Kidney (tissue), 14 donors: ENCODE data around the gene FRMD3. TPM values are rescaled to one million over a fixed set of nuclear protein-coding genes. Genes with fewer than 3 reads are reported as not detected.
A peak's percentile ranks its signal among the peaks of the same experiment; 100 is the strongest.

Experiments
- DNase-seq, 5 donors: peaks; one replicate each; pipeline ENCODE4 v3.0.0-alpha.2; 2013 to 2020
- FAIRE-seq: peaks from 2 replicates; lab custom pipeline; 2012; peaks lifted over from hg19 to GRCh38; lab: Jason Lieb, UNC
- H3K27ac ChIP-seq, 2 donors: one replicate each; pipeline ENCODE4 v1.7.0; 2013; ENCODE audit warnings: low read depth in 2 of 2, low read length in 2 of 2, inconsistent platforms in 1 of 2
- H3K27me3 ChIP-seq: one replicate; pipeline ENCODE4 v1.7.1; 2013; ENCODE audit warnings: low read length, inconsistent platforms; ENCODE audit not compliant: control insufficient read depth, insufficient read depth
- H3K36me3 ChIP-seq, 3 donors: one replicate each; pipeline versions ENCODE4 v1.7.0 to v1.7.1; 2013; ENCODE audit warnings: low read length in 3 of 3, control low read depth in 1 of 3, inconsistent platforms in 1 of 3; ENCODE audit not compliant: insufficient read depth in 3 of 3, control insufficient read depth in 2 of 3
- H3K4me1 ChIP-seq, 3 donors: one replicate each; pipeline versions ENCODE4 v1.7.0 to v1.7.1; 2013; ENCODE audit warnings: low read length in 3 of 3, inconsistent platforms in 1 of 3, low read depth in 1 of 3; ENCODE audit not compliant: control insufficient read depth in 2 of 3, insufficient read depth in 2 of 3
- H3K4me3 ChIP-seq, 3 donors: one replicate each; pipeline versions ENCODE4 v1.7.0 to v1.8.1; 2013; ENCODE audit warnings: low read length in 3 of 3, control low read depth in 1 of 3, inconsistent platforms in 1 of 3
- H3K9ac ChIP-seq, 3 donors: one replicate each; pipeline versions ENCODE4 v1.7.0 to v1.7.1; 2013; ENCODE audit warnings: low read length in 3 of 3, control low read depth in 1 of 3, inconsistent platforms in 1 of 3
- H3K9me3 ChIP-seq, 3 donors: one replicate each; pipeline versions ENCODE4 v1.7.0 to v1.7.1; 2013; ENCODE audit warnings: low read length in 3 of 3, control low read depth in 1 of 3, inconsistent platforms in 1 of 3; ENCODE audit not compliant: control insufficient read depth in 2 of 3, insufficient read depth in 1 of 3
- intact Hi-C: fragments of 100-400 bp; cut with DNase I; formaldehyde crosslinking; loops from one replicate; pipeline ENCODE4 v1.11.1; 2022
- polyA plus RNA-seq: library from polyadenylated mRNA; stranded (reverse); fragments of 350-450 nt; fragmentation: Illumina TruSeq; extraction: RNeasy Lipid Tissue Mini Kit (QIAGEN cat#74804); gene quantifications from one replicate; pipeline ENCODE4 v1.2.3, GENCODE V29; 2014; ENCODE audit warnings: low read depth, low replicate concordance; ENCODE audit not compliant: insufficient read depth
- total RNA-seq: library from RNA; stranded (reverse); fragmentation: NEBNext Ultra II Directional; extraction: Animal tissue kit (Norgen Biotek cat#: 25700); gene quantifications from one replicate; pipeline ENCODE4 v1.2.1, GENCODE V29; 2021
- TF ChIP-seq, protein P1 (sequence below): IDR thresholded peaks from 3 replicates; pipeline ENCODE4 v1.5.1; 2012; ENCODE audit warnings: mild to moderate bottlenecking, moderate library complexity, borderline replicate concordance; ENCODE audit not compliant: insufficient read depth; ENCODE audit errors: extremely low read depth
- donor health status: control.
- donor health status: control.
- donor health status: control.
- donor health status: control.
- donor health status: control.
- donor health status: DM: yes; HTN: yes; CAD: no.
- donor health status: Normal renal cell carcinoma (clear cell type).

FRMD3 gene
- total and polyA plus RNA-seq, 2 donors from 2014 or later, result 9.9 to 11.0 TPM

DNA sequence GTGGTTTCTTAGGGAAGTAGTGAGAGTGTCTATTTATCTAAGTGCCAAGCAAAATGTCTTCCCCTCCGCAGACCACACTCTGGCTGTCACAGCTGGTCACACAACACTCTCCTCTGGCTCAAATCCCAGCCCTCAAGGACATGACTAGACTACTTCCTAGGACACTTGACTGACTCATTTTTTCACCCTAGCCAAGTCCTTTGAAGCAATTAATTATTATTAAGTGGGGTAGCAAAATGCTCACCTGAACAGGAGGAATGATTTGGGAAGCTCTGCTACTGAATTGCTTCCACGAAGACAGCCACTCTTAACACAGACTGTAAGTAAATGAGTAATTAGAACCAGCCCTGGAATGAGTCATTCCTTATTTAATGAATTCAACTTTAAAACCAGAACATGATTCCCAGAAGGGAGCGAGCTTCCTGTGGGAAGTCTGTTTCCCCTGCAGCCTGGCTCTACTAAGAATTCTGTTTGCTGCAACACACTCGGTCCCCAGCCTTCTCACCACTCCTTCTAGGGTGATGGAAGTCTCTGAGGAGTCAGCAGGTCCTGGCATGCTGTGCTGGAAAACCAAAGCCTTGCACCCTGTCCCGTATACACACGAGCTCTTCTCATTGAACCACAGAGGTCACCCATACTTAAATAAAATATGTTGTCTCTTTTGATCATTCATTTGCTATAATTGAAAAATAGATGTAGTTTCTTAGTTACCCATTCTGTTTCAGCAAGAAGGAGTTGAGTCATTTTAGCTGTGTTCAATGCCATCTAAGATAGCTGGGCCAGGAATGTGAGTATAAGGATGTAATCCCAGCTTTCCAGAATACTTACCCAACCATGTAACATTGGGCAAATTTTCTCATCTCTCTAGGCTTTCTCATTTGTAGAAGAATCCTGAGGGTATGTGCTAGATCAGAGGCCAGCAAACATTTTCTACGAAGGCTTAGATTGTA is 256.6 kb downstream of the FRMD3 start:
- Histone ChIP-seq H3K9ac (peak overlapping the region in 1 of 3 donors; percentile 63), H3K4me3 (peak overlapping the region in 1 of 3 donors; percentile 44), H3K4me1 (peaks cover 3 to 19% (median 17%) of the 10 kb centered on the region in 3 donors), H3K27me3 (no peaks in the 10 kb centered on the region), H3K27ac (peak overlapping the region; percentile 82 to 84), H3K9me3 (no peaks in the 10 kb centered on the region), H3K36me3 (no peaks in the 10 kb centered on the region)
- DNase-seq, result peak in 4 of 5 donors; percentile 21 to 73 (median 63)
- TF ChIP-seq, protein P1, sequence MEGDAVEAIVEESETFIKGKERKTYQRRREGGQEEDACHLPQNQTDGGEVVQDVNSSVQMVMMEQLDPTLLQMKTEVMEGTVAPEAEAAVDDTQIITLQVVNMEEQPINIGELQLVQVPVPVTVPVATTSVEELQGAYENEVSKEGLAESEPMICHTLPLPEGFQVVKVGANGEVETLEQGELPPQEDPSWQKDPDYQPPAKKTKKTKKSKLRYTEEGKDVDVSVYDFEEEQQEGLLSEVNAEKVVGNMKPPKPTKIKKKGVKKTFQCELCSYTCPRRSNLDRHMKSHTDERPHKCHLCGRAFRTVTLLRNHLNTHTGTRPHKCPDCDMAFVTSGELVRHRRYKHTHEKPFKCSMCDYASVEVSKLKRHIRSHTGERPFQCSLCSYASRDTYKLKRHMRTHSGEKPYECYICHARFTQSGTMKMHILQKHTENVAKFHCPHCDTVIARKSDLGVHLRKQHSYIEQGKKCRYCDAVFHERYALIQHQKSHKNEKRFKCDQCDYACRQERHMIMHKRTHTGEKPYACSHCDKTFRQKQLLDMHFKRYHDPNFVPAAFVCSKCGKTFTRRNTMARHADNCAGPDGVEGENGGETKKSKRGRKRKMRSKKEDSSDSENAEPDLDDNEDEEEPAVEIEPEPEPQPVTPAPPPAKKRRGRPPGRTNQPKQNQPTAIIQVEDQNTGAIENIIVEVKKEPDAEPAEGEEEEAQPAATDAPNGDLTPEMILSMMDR, result no peak
- FAIRE-seq, result peak; percentile 65
- intact Hi-C loops, result no loop called here

DNA sequence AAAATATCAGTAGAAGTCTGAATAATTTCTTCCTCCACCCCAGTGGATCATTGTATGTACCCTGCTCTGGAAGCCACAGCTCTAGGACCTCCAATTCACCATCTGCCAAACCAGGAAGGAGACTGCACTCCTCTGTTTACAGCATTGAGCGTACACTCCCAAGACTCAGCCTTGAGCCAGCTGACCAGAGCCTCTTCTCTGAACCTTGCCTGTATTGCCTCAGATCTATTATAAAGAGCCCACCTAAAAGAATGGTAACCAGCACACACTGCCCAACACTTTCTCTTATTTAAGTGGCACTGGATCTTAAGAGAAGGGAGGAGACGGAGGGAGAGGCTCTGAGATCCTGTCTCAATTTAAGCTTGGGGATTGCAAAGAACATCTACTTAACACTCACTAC is 257.4 kb downstream of the FRMD3 start:
- H3K9ac ChIP-seq, result peak overlapping the region in 1 of 3 donors; percentile 63

DNA sequence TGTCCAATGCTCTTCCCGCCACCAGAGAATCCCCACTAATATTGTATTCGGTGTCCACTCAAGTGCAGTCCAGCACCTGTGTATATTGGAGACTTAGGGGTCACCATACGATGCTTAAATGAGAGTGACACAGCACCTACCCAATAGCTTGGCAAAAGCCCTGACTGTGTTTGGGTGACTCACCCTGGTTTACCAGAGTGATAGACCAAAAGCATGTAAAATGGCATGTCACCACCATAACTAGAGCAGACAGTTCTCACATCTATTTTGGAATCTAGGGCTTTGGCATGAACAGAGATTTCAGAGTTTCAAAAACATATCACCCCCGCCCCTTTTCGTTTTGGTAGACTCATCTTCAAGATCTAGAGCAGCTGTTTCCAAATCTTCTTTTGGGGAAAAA is 257.9 kb downstream of the FRMD3 start:
- Histone ChIP-seq H3K36me3 (no peaks in the 10 kb centered on the region), H3K27me3 (no peaks in the 10 kb centered on the region), H3K27ac (no peak overlapping the region), H3K4me1 (peaks cover 3 to 19% (median 17%) of the 10 kb centered on the region in 3 donors), H3K4me3 (no peak overlapping the region), H3K9me3 (no peaks in the 10 kb centered on the region), H3K9ac (no peak overlapping the region)
- TF ChIP-seq, protein P1, result no peak
- intact Hi-C loops, result no loop called here
- DNase-seq (no peak), FAIRE-seq (no peak)

More for the DNA sequence above, 257.4 kb downstream of the FRMD3 start:
- Histone ChIP-seq H3K27ac (peak overlapping the region; percentile 82 to 84), H3K4me3 (peak overlapping the region in 1 of 3 donors; percentile 44), H3K27me3 (no peaks in the 10 kb centered on the region), H3K36me3 (no peaks in the 10 kb centered on the region), H3K9me3 (no peaks in the 10 kb centered on the region), H3K4me1 (peaks cover 3 to 19% (median 17%) of the 10 kb centered on the region in 3 donors)
- FAIRE-seq (no peak), DNase-seq (no peak)
- intact Hi-C loops, result no loop called here
- TF ChIP-seq, protein P1, result no peak
